ENCODE data around the gene ZNF217. TPM values are rescaled to one million over a fixed set of nuclear protein-coding genes. Genes with fewer than 3 reads are reported as not detected.
A peak's percentile ranks its signal among the peaks of the same experiment; 100 is the strongest.
"Not testable (repeated sequence)": the region's sequence is repeated elsewhere in the genome, so short reads cannot be mapped to it uniquely, and the experiment has no call there.

Gene ZNF217
- total RNA-seq, 1 experiment from 2014 or later: 27.0 TPM

DNA sequence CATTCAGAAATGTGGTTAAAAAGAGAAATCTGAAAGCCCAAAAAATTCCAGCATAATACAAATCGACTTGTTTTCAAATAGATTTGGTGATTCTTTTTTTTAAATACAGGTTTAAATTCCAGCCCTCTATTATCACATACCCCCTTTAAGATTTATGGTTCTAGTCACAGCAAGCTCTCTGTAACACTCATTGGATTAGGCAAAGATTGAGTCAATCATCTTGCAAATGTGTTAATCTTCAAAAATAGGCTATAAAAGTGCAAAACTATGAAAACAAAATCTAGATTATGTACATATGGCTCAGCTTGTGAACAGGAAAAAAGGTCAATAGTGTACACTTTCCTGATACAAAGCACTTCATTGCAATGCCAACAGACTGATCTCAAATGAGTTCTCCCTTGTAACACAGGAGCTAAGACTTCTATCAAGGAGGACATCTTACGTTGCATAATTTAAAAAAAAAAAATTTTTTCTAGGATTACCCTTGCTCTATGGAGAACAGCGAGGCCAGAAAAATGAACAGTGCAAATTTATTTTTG is 26.2 kb downstream of the ZNF217 start:
- DNase-seq (ENCODE audit: low spot score): peak; percentile 16
- intact Hi-C loops (cut with micrococcal nuclease; ENCODE audit: unreplicated experiment): no loop called here
- Histone ChIP-seq H3K27ac (ENCODE audit: low read depth, low read length, poor library complexity, severe bottlenecking) (no peak overlapping the region), H3K36me3 (ENCODE audit: insufficient read depth, low read length, poor library complexity, severe bottlenecking) (peaks cover 53% of the 10 kb centered on the region), H3K4me3 (ENCODE audit: low read depth, low read length, poor library complexity, severe bottlenecking) (no peak overlapping the region), H3K9me3 (ENCODE audit: low read depth, low read length, poor library complexity, severe bottlenecking) (no peaks in the 10 kb centered on the region), H3K27me3 (replicated peaks; ENCODE audit: insufficient read depth, low read depth, low read length, poor library complexity) (no peaks in the 10 kb centered on the region), H3K4me1 (ENCODE audit: insufficient read depth, low read length, poor library complexity, severe bottlenecking) (peaks cover 13% of the 10 kb centered on the region)
- ChIA-PET CTCF (interaction anchor here (0.7 kb wide), 1 partner anchor 199 kb away, joined by 3 read pairs; no protein-coding TSS in a partner anchor), POLR2A (ENCODE audit: low non-redundant PET) (interaction anchor here (0.6 kb wide), 1 partner anchor 366 kb away, joined by 5 read pairs; no protein-coding TSS in a partner anchor)
- no peak for TF ChIP-seq EZH2 (IDR thresholded peaks at IDR 0.05; ENCODE audit: borderline replicate concordance, low read depth, low read length, poor library complexity, severe bottlenecking)
- TF ChIP-seq, protein P1, sequence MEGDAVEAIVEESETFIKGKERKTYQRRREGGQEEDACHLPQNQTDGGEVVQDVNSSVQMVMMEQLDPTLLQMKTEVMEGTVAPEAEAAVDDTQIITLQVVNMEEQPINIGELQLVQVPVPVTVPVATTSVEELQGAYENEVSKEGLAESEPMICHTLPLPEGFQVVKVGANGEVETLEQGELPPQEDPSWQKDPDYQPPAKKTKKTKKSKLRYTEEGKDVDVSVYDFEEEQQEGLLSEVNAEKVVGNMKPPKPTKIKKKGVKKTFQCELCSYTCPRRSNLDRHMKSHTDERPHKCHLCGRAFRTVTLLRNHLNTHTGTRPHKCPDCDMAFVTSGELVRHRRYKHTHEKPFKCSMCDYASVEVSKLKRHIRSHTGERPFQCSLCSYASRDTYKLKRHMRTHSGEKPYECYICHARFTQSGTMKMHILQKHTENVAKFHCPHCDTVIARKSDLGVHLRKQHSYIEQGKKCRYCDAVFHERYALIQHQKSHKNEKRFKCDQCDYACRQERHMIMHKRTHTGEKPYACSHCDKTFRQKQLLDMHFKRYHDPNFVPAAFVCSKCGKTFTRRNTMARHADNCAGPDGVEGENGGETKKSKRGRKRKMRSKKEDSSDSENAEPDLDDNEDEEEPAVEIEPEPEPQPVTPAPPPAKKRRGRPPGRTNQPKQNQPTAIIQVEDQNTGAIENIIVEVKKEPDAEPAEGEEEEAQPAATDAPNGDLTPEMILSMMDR (conservative IDR thresholded peaks at IDR 0.05; ENCODE audit: low read depth, low read length): no peak
- BruUV-seq (replicated peaks): no TSS peak

DNA sequence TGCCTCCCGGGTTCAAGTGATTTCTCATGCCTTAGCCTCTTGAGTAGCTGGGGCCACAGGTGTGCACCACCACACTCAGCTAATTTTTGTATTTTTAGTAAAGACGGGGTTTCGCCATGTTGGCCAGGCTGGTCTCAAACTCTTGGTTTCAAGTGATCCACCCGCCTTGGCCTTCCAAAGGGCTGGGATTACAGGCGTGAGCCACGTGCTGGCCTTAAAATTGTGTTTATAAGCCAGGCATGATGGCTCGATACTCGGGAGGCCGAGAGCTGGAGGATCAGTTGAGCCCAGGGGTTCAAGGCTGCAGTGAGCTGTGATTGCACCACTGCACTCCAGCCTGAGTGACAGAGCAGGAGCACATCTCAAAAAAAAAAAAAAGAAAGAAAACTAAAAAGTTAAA is 27.0 kb downstream of the ZNF217 start:
- H3K4me3 ChIP-seq (ENCODE audit: low read depth, low read length, poor library complexity, severe bottlenecking); POLR2A ChIA-PET (ENCODE audit: low non-redundant PET); intact Hi-C loops (cut with micrococcal nuclease; ENCODE audit: unreplicated experiment); H3K9me3 ChIP-seq (ENCODE audit: low read depth, low read length, poor library complexity, severe bottlenecking); H3K27me3 ChIP-seq (replicated peaks; ENCODE audit: insufficient read depth, low read depth, low read length, poor library complexity); H3K27ac ChIP-seq (ENCODE audit: low read depth, low read length, poor library complexity, severe bottlenecking); DNase-seq (ENCODE audit: low spot score); BruUV-seq (replicated peaks): not testable (repeated sequence)
- H3K4me1 ChIP-seq (ENCODE audit: insufficient read depth, low read length, poor library complexity, severe bottlenecking): peaks cover 13% of the 10 kb centered on the region
- H3K36me3 ChIP-seq (ENCODE audit: insufficient read depth, low read length, poor library complexity, severe bottlenecking): peaks cover 45% of the 10 kb centered on the region
- CTCF ChIA-PET: interaction anchor here (0.6 kb wide), 1 partner anchor 334 kb away, joined by 3 read pairs; no protein-coding TSS in a partner anchor

DNA sequence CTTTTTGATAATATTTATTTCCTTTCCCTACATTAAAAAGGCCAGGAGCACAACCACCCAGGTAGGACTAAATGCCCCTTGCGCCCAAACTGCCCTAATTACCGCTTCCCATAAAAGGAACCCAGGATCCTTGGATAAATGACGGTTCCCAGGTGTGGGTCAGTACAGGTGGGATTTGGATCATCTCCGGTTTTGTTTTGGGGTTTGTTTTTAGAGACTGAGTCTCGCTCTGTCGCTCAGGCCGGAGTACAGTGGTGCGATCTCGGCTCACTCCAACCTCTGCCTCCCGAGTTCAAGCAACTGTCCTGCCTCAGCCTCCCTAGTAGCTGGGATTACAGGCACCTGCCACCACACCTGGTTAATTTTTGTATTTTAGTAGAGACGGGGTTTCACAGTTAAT is 28.4 kb downstream of the ZNF217 start:
- peaks cover 13% of the 10 kb centered on the region for H3K4me1 ChIP-seq (ENCODE audit: insufficient read depth, low read length, poor library complexity, severe bottlenecking)
- no peak for TF ChIP-seq EZH2 (IDR thresholded peaks at IDR 0.05; ENCODE audit: borderline replicate concordance, low read depth, low read length, poor library complexity, severe bottlenecking)
- TF ChIP-seq, protein P1 (conservative IDR thresholded peaks at IDR 0.05; ENCODE audit: low read depth, low read length): no peak
- H3K27ac ChIP-seq (ENCODE audit: low read depth, low read length, poor library complexity, severe bottlenecking): no peak overlapping the region
- intact Hi-C loops (cut with micrococcal nuclease; ENCODE audit: unreplicated experiment): no loop called here
- H3K27me3 ChIP-seq (replicated peaks; ENCODE audit: insufficient read depth, low read depth, low read length, poor library complexity): no peaks in the 10 kb centered on the region
- peaks cover 34% of the 10 kb centered on the region for H3K36me3 ChIP-seq (ENCODE audit: insufficient read depth, low read length, poor library complexity, severe bottlenecking)
- H3K9me3 ChIP-seq (ENCODE audit: low read depth, low read length, poor library complexity, severe bottlenecking): no peaks in the 10 kb centered on the region
- CTCF ChIA-PET: no interaction called here
- no TSS peak for BruUV-seq (replicated peaks)
- no peak for DNase-seq (ENCODE audit: low spot score)
- H3K4me3 ChIP-seq (ENCODE audit: low read depth, low read length, poor library complexity, severe bottlenecking): no peak overlapping the region
- POLR2A ChIA-PET (ENCODE audit: low non-redundant PET): interaction anchor here (0.6 kb wide), 1 partner anchor 807 kb away, joined by 4 read pairs; no protein-coding TSS in a partner anchor

DNA sequence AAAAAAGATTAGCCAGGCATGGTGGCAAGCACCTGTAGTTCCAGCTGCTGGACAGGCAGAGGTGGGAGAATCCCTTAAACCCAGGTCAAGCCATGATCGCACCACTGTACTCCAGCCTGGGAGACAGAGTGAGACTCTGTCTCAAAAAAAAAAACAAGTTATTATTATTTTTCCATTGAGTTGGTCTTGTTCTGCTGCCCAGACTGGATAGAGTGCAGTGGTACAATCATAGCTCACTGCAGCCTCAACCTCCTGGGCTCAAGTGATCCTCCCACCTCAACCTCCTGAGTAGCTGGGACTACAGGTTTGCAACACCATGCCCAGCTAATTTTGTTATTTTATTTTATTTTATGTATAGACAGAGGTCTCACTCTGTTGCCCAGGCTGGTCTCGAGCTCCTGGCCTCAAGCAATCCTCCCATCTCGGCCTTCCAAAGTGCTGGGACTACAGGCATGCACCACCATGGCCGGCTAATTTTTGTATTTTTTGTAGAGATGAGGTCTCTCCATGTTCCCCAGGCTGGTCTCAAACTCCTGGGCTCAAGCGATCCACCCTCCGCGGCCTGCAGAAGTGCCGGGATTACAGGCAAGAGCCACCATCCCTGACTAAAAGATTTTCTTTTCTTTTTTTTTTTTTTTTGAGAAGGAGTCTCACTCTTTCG is 31.4 kb downstream of the ZNF217 start:
- H3K4me3 ChIP-seq (ENCODE audit: low read depth, low read length, poor library complexity, severe bottlenecking); H3K4me1 ChIP-seq (ENCODE audit: insufficient read depth, low read length, poor library complexity, severe bottlenecking); H3K27me3 ChIP-seq (replicated peaks; ENCODE audit: insufficient read depth, low read depth, low read length, poor library complexity); H3K27ac ChIP-seq (ENCODE audit: low read depth, low read length, poor library complexity, severe bottlenecking); CTCF ChIA-PET; H3K9me3 ChIP-seq (ENCODE audit: low read depth, low read length, poor library complexity, severe bottlenecking); BruUV-seq (replicated peaks); intact Hi-C loops (cut with micrococcal nuclease; ENCODE audit: unreplicated experiment); DNase-seq (ENCODE audit: low spot score): not testable (repeated sequence)
- POLR2A ChIA-PET (ENCODE audit: low non-redundant PET): interaction anchor here (0.7 kb wide), 1 partner anchor 1304 kb away, joined by 4 read pairs; no protein-coding TSS in a partner anchor
- H3K36me3 ChIP-seq (ENCODE audit: insufficient read depth, low read length, poor library complexity, severe bottlenecking): peaks cover 17% of the 10 kb centered on the region

Data from A673 (cell line).